A549 treated with RU486 at 1 μM for 4 hours (cell line): ENCODE data around the gene RAP2A. TPM values are rescaled to one million over a fixed set of nuclear protein-coding genes. Genes with fewer than 3 reads are reported as not detected.

Experiments used
- total RNA-seq: library from RNA; stranded (reverse); fragments of 200-300 nt; extraction: Qiagen RNA extraction; gene quantifications from 5 replicates; pipeline ENCODE4 v1.2.3, GENCODE V29; 2022; ENCODE audit warnings: low read depth

The RAP2A gene
- 4.0 to 6.3 TPM (median 5.7 TPM) in 5 replicates for total RNA-seq

DNA sequence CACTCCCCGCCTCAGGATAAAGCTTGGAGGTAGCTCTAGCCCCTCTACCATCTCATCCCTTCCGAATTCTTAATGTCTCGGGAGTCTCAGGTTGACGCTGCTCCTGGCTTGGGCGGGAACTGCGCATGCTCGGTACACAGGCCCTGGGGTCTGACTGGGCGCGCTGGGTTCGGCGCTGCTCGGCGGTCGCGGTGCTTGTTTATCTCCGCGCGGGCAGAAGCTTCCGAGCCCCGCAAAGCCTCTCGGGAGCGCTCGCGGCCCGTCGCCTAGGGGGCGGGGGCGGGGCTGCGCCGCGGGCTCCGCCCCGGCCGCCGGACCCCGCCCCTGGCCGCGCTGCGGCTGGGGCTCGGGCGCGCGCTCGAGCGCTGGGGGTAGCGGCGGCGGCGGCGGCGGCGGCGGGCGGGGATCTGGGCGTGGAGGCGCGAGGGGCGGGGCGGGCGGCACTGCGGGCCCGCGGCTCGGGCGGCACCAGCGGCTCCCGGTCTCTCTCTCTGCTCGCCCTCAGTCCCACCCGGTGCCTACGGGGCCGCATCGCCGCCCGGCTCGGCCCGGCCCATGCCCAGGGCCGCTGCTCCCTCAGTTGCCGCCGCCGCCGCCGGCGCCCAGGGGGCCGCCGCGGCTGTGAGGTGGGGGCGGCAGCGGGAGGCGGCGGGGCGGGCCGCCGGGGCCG lies at the start of gene RAP2A:
Gene RAP2A (plus strand): TSS at position 443 of the 670 bp plus-strand sequence. CDS start 302 bp downstream, outside the sequence.

Other genes with a start within 250 kb of the RAP2A start
- gene MBNL2, start 211.8 kb upstream of the RAP2A start, total RNA-seq = 5.7 to 13.4 TPM (median 11.4 TPM) in 5 replicates